WTC11 (cell line): ENCODE results near the gene TAF15. TPM values are rescaled to one million over a fixed set of nuclear protein-coding genes. Genes with fewer than 3 reads are reported as not detected.

ENCODE experiments used
- EMX1 ChIP-seq: fragments of 250-450 bp; sonication (Bioruptor Pico); IDR thresholded peaks from 2 replicates; pipeline ENCODE4 v1.8.0; 2021; ENCODE audit warnings: mild to moderate bottlenecking
- ESRRA ChIP-seq: sonication (generic); formaldehyde crosslinking; IDR thresholded peaks from 2 replicates; pipeline ENCODE4 v1.8.1; 2022; ENCODE audit warnings: mild to moderate bottlenecking, missing genetic modification reagents, borderline replicate concordance
- FOXJ3 ChIP-seq: sonication (generic); formaldehyde crosslinking; IDR thresholded peaks from 2 replicates; pipeline ENCODE4 v1.9.0; 2021; ENCODE audit warnings: missing genetic modification reagents, mild to moderate bottlenecking, borderline replicate concordance
- GABPB1 ChIP-seq: sonication (generic); formaldehyde crosslinking; IDR thresholded peaks from 2 replicates; pipeline ENCODE4 v1.8.1; 2023; ENCODE audit warnings: mild to moderate bottlenecking, missing genetic modification reagents
- JUN ChIP-seq: sonication (generic); formaldehyde crosslinking; IDR thresholded peaks from 2 replicates; pipeline ENCODE4 v1.8.0; 2023; ENCODE audit warnings: mild to moderate bottlenecking, missing genetic modification reagents
- KAT7 ChIP-seq: sonication (generic); formaldehyde crosslinking; IDR thresholded peaks from 2 replicates; pipeline ENCODE4 v1.8.1; 2023; ENCODE audit warnings: missing genetic modification reagents, mild to moderate bottlenecking, borderline replicate concordance
- MXD4 ChIP-seq: fragments of 250-450 bp; sonication (Bioruptor Pico); IDR thresholded peaks from 2 replicates; pipeline ENCODE4 v1.8.0; 2021; ENCODE audit warnings: mild to moderate bottlenecking, moderate library complexity, borderline replicate concordance
- NFATC4 ChIP-seq: fragments of 250-450 bp; sonication (Bioruptor Pico); IDR thresholded peaks from 2 replicates; pipeline ENCODE4 v1.9.0; 2021; ENCODE audit warnings: mild to moderate bottlenecking
- NR3C1 ChIP-seq: sonication (generic); formaldehyde crosslinking; conservative IDR thresholded peaks from 2 replicates; pipeline ENCODE4 v1.8.1; 2023; ENCODE audit warnings: low read depth, mild to moderate bottlenecking, missing genetic modification reagents
- RELA ChIP-seq: sonication (generic); formaldehyde crosslinking; IDR thresholded peaks from 2 replicates; pipeline ENCODE4 v1.8.1; 2022; ENCODE audit warnings: missing genetic modification reagents, mild to moderate bottlenecking, borderline replicate concordance
- RORB ChIP-seq: fragments of 250-450 bp; sonication (Bioruptor Pico); IDR thresholded peaks from 2 replicates; pipeline ENCODE4 v1.9.0; 2021; ENCODE audit warnings: mild to moderate bottlenecking
- SMAD4 ChIP-seq: sonication (generic); formaldehyde crosslinking; IDR thresholded peaks from 2 replicates; pipeline ENCODE4 v1.8.0; 2022; ENCODE audit warnings: mild to moderate bottlenecking, missing genetic modification reagents
- TEAD4 ChIP-seq: sonication (generic); formaldehyde crosslinking; IDR thresholded peaks from 2 replicates; pipeline ENCODE4 v1.8.0; 2022; ENCODE audit warnings: mild to moderate bottlenecking, missing genetic modification reagents
- TP53 ChIP-seq: sonication (generic); formaldehyde crosslinking; IDR thresholded peaks from 2 replicates; pipeline ENCODE4 v1.8.1; 2023; ENCODE audit warnings: mild to moderate bottlenecking, missing genetic modification reagents
- ZNF121 ChIP-seq: sonication (generic); formaldehyde crosslinking; IDR thresholded peaks from 2 replicates; pipeline ENCODE4 v1.8.0; 2023; ENCODE audit warnings: missing genetic modification reagents
- ZNF138 ChIP-seq: sonication (generic); formaldehyde crosslinking; conservative IDR thresholded peaks from 2 replicates; pipeline ENCODE4 v1.8.1; 2022; ENCODE audit warnings: mild to moderate bottlenecking, moderate library complexity, missing genetic modification reagents
- ZNF219 ChIP-seq: sonication (generic); formaldehyde crosslinking; IDR thresholded peaks from 2 replicates; pipeline ENCODE4 v1.8.0; 2023; ENCODE audit warnings: missing genetic modification reagents, mild to moderate bottlenecking, borderline replicate concordance
- ZNF263 ChIP-seq: sonication (generic); formaldehyde crosslinking; IDR thresholded peaks from 2 replicates; pipeline ENCODE4 v1.8.1; 2022; ENCODE audit warnings: low read depth, mild to moderate bottlenecking, moderate library complexity, missing genetic modification reagents
- ZNF396 ChIP-seq: fragments of 250-450 bp; sonication (Bioruptor Pico); IDR thresholded peaks from 2 replicates; pipeline ENCODE4 v1.8.0; 2021; ENCODE audit warnings: mild to moderate bottlenecking, moderate library complexity, borderline replicate concordance
- ZNF423 ChIP-seq: fragments of 250-450 bp; sonication (Bioruptor Pico); IDR thresholded peaks from 2 replicates; pipeline ENCODE4 v2.1.2; 2022; ENCODE audit warnings: mild to moderate bottlenecking, moderate library complexity
- total RNA-seq: library from RNA; stranded (reverse); gene quantifications from 3 replicates; pipeline ENCODE4 v1.2.3, GENCODE V29; 2021
- TF ChIP-seq, protein P1 (sequence below): sonication (generic); formaldehyde crosslinking; IDR thresholded peaks from 2 replicates; pipeline ENCODE4 v1.8.1; 2022; ENCODE audit warnings: low read depth, missing genetic modification reagents, borderline replicate concordance
- TF ChIP-seq, protein P2 (sequence below): fragments of 250-450 bp; sonication (Bioruptor Pico); IDR thresholded peaks from 2 replicates; pipeline ENCODE4 v1.9.0; 2021; ENCODE audit warnings: mild to moderate bottlenecking
- TF ChIP-seq, protein P3 (sequence below): sonication (generic); formaldehyde crosslinking; IDR thresholded peaks from 2 replicates; pipeline ENCODE4 v1.8.0; 2023; ENCODE audit warnings: mild to moderate bottlenecking, missing genetic modification reagents
- TF ChIP-seq, protein P4 (sequence below): sonication (generic); formaldehyde crosslinking; IDR thresholded peaks from 2 replicates; pipeline ENCODE4 v1.8.0; 2022; ENCODE audit warnings: mild to moderate bottlenecking, missing genetic modification reagents
- TF ChIP-seq, protein P5 (sequence below): fragments of 250-450 bp; sonication (Bioruptor Pico); conservative IDR thresholded peaks from 2 replicates; pipeline ENCODE4 v1.9.0; 2021; ENCODE audit warnings: mild to moderate bottlenecking
- TF ChIP-seq, protein P6 (sequence below): fragments of 250-450 bp; sonication (Bioruptor Pico); IDR thresholded peaks from 2 replicates; pipeline ENCODE4 v1.9.0; 2021; ENCODE audit warnings: moderate library complexity, mild to moderate bottlenecking, inconsistent platforms, borderline replicate concordance
- TF ChIP-seq, protein P7 (sequence below): sonication (generic); formaldehyde crosslinking; IDR thresholded peaks from 2 replicates; pipeline ENCODE4 v1.8.1; 2023; ENCODE audit warnings: mild to moderate bottlenecking, moderate library complexity, missing genetic modification reagents
- TF ChIP-seq, protein P8 (sequence below): sonication (generic); formaldehyde crosslinking; IDR thresholded peaks from 2 replicates; pipeline ENCODE4 v1.8.1; 2023; ENCODE audit warnings: mild to moderate bottlenecking, missing genetic modification reagents

Gene TAF15
- total RNA-seq, 1 experiment from 2014 or later: 273 TPM

DNA sequence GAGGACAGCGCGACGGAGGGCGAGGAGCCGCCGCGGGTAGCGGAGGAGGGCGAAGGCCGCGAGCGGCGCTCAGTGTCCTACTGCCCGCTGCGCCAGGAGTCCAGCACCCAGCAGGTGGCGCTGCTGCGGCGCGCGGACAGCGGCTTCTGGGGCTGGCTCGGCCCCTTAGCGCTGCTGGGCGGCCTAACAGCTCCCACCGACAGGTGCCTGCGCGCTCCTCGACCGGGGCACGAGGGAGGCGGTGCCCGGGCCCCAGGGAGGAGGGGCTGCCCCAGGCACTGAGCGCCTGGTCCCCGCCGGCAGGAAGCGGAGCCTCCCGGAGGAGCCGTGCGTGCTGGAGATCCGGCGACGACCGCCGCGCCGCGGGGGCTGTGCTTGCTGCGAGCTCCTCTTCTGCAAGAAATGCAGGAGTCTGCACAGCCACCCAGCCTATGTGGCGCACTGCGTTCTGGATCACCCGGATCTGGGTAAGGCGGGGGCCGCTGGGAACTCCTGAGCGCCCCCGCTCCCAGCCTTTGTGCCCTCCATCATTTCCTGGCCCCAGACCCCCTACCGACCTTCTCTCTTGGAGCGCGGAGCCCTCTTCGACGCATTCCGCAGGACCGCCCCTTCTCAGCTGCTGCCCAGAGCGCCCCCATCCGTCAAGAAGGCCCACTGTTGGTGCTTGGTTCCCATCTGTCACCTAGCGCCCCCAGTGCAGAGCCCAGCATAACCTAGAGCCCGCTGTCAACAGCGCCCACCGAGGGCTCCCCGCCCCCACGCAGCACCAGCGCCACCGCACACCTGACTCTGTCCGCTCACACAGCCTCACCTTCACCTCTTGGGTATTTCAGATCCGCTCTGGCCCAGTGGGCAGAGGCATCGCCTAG lies 44.9 kb upstream of the TAF15 start (continued):
- TF ChIP-seq MXD4 (CRISPR knock-in tag) (no peak), ZNF263 (CRISPR knock-in tag) (peak; percentile 92), ESRRA (CRISPR knock-in tag) (no peak), EMX1 (CRISPR knock-in tag) (no peak), GABPB1 (CRISPR knock-in tag) (peak; percentile 51; the same call in 1 of the 2 replicates), TEAD4 (CRISPR knock-in tag) (0 out of 2 replicates have a peak, but pooled peaks have one; percentile 76), ZNF219 (CRISPR knock-in tag) (no peak), JUN (CRISPR knock-in tag) (no peak), KAT7 (CRISPR knock-in tag) (no peak), ZNF423 (CRISPR knock-in tag) (peak; percentile 44; the same call in 1 of the 2 replicates), FOXJ3 (CRISPR knock-in tag) (no peak), RELA (CRISPR knock-in tag) (no peak), ZNF121 (CRISPR knock-in tag) (no peak), SMAD4 (CRISPR knock-in tag) (0 out of 2 replicates have a peak, but pooled peaks have one; percentile 54), TP53 (CRISPR knock-in tag) (no peak), NFATC4 (CRISPR knock-in tag) (no peak), RORB (no peak), NR3C1 (no peak), ZNF396 (CRISPR knock-in tag) (no peak), ZNF138 (no peak; the same call in 1 of the 2 replicates)
- TF ChIP-seq, protein P1, sequence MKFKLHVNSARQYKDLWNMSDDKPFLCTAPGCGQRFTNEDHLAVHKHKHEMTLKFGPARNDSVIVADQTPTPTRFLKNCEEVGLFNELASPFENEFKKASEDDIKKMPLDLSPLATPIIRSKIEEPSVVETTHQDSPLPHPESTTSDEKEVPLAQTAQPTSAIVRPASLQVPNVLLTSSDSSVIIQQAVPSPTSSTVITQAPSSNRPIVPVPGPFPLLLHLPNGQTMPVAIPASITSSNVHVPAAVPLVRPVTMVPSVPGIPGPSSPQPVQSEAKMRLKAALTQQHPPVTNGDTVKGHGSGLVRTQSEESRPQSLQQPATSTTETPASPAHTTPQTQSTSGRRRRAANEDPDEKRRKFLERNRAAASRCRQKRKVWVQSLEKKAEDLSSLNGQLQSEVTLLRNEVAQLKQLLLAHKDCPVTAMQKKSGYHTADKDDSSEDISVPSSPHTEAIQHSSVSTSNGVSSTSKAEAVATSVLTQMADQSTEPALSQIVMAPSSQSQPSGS (CRISPR knock-in tag): peak; percentile 39; the same call in 1 of the 2 replicates
- TF ChIP-seq, protein P2, sequence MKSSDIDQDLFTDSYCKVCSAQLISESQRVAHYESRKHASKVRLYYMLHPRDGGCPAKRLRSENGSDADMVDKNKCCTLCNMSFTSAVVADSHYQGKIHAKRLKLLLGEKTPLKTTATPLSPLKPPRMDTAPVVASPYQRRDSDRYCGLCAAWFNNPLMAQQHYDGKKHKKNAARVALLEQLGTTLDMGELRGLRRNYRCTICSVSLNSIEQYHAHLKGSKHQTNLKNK (CRISPR knock-in tag): no peak
- TF ChIP-seq, protein P3, sequence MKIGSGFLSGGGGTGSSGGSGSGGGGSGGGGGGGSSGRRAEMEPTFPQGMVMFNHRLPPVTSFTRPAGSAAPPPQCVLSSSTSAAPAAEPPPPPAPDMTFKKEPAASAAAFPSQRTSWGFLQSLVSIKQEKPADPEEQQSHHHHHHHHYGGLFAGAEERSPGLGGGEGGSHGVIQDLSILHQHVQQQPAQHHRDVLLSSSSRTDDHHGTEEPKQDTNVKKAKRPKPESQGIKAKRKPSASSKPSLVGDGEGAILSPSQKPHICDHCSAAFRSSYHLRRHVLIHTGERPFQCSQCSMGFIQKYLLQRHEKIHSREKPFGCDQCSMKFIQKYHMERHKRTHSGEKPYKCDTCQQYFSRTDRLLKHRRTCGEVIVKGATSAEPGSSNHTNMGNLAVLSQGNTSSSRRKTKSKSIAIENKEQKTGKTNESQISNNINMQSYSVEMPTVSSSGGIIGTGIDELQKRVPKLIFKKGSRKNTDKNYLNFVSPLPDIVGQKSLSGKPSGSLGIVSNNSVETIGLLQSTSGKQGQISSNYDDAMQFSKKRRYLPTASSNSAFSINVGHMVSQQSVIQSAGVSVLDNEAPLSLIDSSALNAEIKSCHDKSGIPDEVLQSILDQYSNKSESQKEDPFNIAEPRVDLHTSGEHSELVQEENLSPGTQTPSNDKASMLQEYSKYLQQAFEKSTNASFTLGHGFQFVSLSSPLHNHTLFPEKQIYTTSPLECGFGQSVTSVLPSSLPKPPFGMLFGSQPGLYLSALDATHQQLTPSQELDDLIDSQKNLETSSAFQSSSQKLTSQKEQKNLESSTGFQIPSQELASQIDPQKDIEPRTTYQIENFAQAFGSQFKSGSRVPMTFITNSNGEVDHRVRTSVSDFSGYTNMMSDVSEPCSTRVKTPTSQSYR (CRISPR knock-in tag): no peak
- TF ChIP-seq, protein P4, sequence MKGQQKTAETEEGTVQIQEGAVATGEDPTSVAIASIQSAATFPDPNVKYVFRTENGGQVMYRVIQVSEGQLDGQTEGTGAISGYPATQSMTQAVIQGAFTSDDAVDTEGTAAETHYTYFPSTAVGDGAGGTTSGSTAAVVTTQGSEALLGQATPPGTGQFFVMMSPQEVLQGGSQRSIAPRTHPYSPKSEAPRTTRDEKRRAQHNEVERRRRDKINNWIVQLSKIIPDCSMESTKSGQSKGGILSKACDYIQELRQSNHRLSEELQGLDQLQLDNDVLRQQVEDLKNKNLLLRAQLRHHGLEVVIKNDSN (CRISPR knock-in tag): peak; percentile 58
- TF ChIP-seq, protein P5, sequence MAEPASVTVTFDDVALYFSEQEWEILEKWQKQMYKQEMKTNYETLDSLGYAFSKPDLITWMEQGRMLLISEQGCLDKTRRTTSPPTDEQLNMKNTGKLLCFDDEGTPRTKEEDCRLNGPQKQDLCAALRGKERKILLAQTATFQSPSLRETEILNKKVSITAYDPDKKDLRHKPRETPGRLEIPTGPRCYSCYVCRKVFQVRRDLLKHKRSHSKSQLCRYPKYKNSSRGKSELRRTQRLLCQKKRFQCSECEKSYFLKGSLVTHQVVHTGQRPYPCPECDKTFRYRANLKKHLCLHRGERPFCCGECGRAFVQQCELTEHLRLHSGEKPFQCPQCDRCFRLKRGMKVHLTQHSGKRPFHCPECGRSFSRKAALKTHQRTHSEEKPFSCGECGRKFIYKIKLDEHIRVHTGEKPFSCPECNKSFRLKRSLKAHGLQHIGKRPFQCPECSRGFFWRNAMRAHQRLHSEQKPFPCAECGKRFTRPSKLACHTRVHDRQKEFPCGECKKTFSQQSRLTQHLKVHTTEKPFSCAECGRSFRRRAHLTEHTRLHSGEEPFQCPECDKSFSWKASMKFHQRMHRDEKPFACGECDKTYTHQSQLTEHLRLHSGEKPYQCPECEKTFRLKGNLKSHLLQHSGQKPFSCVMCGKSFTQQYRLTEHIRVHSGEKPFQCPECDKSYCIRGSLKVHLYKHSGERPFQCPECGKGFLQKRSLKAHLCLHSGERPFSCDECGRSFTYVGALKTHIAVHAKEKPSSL (CRISPR knock-in tag): no peak
- TF ChIP-seq, protein P6, sequence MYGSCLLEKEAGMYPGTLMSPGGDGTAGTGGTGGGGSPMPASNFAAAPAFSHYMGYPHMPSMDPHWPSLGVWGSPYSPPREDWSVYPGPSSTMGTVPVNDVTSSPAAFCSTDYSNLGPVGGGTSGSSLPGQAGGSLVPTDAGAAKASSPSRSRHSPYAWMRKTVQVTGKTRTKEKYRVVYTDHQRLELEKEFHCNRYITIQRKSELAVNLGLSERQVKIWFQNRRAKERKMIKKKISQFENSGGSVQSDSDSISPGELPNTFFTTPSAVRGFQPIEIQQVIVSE: no peak
- TF ChIP-seq, protein P7, sequence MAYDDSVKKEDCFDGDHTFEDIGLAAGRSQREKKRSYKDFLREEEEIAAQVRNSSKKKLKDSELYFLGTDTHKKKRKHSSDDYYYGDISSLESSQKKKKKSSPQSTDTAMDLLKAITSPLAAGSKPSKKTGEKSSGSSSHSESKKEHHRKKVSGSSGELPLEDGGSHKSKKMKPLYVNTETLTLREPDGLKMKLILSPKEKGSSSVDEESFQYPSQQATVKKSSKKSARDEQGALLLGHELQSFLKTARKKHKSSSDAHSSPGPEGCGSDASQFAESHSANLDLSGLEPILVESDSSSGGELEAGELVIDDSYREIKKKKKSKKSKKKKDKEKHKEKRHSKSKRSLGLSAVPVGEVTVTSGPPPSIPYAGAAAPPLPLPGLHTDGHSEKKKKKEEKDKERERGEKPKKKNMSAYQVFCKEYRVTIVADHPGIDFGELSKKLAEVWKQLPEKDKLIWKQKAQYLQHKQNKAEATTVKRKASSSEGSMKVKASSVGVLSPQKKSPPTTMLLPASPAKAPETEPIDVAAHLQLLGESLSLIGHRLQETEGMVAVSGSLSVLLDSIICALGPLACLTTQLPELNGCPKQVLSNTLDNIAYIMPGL (CRISPR knock-in tag): peak; percentile 100
- TF ChIP-seq, protein P8, sequence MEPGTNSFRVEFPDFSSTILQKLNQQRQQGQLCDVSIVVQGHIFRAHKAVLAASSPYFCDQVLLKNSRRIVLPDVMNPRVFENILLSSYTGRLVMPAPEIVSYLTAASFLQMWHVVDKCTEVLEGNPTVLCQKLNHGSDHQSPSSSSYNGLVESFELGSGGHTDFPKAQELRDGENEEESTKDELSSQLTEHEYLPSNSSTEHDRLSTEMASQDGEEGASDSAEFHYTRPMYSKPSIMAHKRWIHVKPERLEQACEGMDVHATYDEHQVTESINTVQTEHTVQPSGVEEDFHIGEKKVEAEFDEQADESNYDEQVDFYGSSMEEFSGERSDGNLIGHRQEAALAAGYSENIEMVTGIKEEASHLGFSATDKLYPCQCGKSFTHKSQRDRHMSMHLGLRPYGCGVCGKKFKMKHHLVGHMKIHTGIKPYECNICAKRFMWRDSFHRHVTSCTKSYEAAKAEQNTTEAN (CRISPR knock-in tag): no peak; the same call in 1 of the 2 replicates
